ENCODE measurements around the gene THSD7B.
"Not testable (repeated sequence)": the region's sequence is repeated elsewhere in the genome, so short reads cannot be mapped to it uniquely, and the experiment has no call there.

DNA sequence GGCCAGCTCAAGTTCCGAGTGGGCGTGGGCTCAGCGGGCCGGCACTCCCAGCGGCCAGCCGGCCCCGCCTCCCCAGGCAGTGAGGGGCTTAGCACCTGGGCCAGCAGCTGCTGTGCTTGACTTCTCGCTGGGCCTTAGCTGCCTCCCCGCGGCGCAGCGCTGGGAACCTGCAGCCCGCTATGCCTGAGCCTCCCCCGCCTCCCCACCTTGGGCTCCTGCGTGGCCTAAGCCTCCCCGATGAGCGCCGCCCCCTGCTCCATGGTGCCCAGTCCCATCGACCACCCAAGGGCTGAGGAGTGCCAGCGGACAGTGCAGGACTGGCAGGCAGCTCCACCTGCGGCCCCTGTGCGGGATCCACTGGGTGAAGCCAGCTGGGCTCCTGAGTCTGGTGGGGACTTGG lies 6.8 kb upstream of the THSD7B start:
- TF ChIP-seq, protein P1, sequence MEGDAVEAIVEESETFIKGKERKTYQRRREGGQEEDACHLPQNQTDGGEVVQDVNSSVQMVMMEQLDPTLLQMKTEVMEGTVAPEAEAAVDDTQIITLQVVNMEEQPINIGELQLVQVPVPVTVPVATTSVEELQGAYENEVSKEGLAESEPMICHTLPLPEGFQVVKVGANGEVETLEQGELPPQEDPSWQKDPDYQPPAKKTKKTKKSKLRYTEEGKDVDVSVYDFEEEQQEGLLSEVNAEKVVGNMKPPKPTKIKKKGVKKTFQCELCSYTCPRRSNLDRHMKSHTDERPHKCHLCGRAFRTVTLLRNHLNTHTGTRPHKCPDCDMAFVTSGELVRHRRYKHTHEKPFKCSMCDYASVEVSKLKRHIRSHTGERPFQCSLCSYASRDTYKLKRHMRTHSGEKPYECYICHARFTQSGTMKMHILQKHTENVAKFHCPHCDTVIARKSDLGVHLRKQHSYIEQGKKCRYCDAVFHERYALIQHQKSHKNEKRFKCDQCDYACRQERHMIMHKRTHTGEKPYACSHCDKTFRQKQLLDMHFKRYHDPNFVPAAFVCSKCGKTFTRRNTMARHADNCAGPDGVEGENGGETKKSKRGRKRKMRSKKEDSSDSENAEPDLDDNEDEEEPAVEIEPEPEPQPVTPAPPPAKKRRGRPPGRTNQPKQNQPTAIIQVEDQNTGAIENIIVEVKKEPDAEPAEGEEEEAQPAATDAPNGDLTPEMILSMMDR (IDR thresholded peaks at IDR 0.05): not testable (repeated sequence)
- TF ChIP-seq ZFX (IDR thresholded peaks at IDR 0.05; ENCODE audit: borderline replicate concordance): not testable (repeated sequence)
